Regular cardiac myocyte (primary cell): ENCODE results near the gene TAF1B. TPM values are rescaled to one million over a fixed set of nuclear protein-coding genes. Genes with fewer than 3 reads are reported as not detected.

Experiments
- total RNA-seq: library from RNA; depleted of rRNA; stranded (reverse); fragments of >200 nt; gene quantifications from 2 replicates; pipeline ENCODE4 v1.2.3, GENCODE V29; 2014

TAF1B gene
- total RNA-seq = 18.3 and 30.3 TPM in 2 replicates

DNA sequence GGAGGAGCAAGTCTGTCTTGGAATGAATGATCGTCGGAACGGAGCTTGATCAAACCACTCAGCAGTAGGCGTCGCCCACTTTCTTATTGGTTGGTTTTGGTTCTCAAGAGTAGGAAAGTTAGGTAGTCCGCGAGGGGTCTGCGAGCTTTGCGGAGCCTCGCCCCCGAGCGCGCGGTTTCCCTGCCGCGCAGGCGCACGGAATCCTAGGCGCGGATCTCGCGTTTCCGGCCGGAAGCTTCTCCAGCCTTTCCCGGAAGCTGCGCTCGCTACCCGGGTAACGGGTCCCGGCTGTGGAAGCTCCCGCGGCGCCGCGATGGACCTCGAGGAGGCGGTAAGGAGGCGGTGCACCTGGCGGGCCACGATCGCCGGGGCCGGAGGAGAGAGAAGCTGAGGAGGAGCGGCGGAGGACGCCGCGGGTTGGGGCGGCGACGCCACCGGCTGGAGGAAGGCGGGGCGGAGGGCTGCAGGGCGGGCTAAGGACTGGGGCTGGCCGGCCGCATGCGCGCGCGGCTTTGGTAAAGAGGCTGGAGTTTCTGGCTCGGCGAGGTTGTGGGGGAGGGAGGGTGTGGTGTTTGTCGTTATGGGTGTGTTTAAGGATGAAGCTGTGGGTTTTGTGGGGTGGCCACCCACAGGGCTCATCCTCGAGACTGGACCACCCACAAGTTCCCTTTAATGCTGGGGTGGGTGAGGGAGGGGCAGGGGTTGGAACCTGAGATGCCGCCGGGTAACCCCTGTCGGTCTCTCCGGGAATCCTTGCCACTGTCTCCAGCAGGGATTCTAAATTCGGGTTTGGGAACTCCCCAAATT lies at the start of gene TAF1B:
Gene TAF1B, plus strand, starts transcription at position 246 of the 807 bp plus-strand sequence. Its CDS starts 68 bp downstream, at position 314.

DNA sequence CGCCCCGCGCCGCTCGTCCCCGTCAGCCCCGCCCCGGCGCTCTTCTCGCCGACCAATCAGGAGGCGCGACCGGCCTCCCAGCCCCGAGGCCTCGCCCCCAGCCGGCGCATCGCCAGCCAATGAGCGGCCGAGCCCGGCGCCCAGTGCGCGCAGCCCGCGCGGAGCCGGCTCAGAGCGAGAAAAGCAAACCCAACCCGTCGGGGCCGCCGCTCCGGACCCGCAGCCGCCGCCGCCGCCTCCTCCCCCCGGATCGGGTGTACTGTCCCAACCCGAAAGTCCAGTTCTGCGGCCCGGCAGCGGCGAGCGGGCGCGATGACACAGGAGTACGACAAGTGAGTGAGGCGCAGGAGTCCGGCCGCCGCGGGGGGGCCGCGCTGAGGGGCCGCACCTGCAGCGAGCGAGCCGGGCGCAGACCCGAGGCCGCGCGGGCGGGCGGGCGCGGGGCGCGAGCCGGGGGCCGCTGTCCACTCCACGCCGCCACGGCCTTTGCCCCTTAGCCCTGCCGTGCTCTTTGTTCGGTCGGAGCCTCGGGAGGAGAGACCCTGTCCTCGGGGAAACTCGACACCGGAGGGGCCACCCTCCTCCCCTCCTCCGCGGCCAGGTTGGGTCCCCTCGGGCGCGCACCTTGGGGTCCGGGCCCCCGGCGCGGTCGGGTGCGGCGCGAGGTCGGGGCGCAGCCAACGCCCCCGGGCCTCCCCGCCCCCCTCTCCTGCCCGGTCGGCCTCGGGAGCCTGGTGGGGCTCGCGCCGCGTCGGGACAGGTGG lies 108.4 kb downstream of the TAF1B start, which contains the start of gene GRHL1:
Gene GRHL1, plus strand, starts transcription at position 172 of the 764 bp plus-strand sequence. Its CDS starts 141 bp downstream, at position 313.

Other genes with a start within 250 kb of the TAF1B start
- gene YWHAQ, start 212.5 kb upstream of the TAF1B start, total RNA-seq = 206 and 224 TPM in 2 replicates
- 0.28 and 0.38 TPM in 2 replicates for gene GRHL1, start 108.2 kb downstream of the TAF1B start, total RNA-seq
- 2.3 and 4.5 TPM in 2 replicates for gene KLF11, start 200.1 kb downstream of the TAF1B start, total RNA-seq
- 0.58 and 1.7 TPM in 2 replicates for gene CYS1, start 236.9 kb downstream of the TAF1B start, total RNA-seq